ENCODE measurements around the gene SRC. TPM values are rescaled to one million over a fixed set of nuclear protein-coding genes. Genes with fewer than 3 reads are reported as not detected.

SRC gene
- total and polyA plus RNA-seq, 2 experiments from 2014 or later: 8.0 to 25.9 TPM

DNA sequence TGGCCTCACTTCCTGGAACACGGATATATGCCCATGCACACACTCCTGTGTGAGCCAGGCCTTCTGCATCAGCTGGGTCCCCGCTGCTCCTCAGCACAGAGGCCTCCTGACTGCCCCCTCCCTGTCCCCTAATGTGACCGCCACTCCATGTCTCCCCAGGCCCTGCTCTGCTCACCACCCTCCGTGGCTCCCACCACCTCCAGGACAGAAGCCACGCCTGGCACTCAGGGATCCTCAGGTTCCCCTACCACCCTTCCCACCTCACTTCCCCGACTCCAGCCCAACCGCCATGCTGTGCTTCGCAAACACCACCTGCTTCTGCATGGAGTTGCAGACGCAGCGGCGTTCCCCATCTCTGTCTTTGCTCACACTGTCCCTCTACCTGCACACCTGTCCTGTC, 4.3 kb upstream of the SRC start:
- Histone ChIP-seq H3K9me2 (ENCODE audit: insufficient read depth) (no peaks in the 10 kb centered on the region), H3F3A (replicated peaks; ENCODE audit: low read depth) (no peaks in the 10 kb centered on the region), H3K4me1 (ENCODE audit: insufficient read depth) (no peaks in the 10 kb centered on the region), H3K4me3 (no peak overlapping the region), H4K20me1 (replicated peaks; ENCODE audit: insufficient read depth) (no peaks in the 10 kb centered on the region), H3K36me3 (ENCODE audit: insufficient read depth) (no peaks in the 10 kb centered on the region), H3K27me3 (ENCODE audit: insufficient read depth) (no peaks in the 10 kb centered on the region), H3K4me2 (no peak overlapping the region), H2AFZ (no peak overlapping the region), H3K79me2 (replicated peaks; ENCODE audit: insufficient read depth) (peaks cover under 1% of the 10 kb centered on the region), H3K27ac (ENCODE audit: low read depth) (no peak overlapping the region)
- no peaks in the 10 kb centered on the region; the same call in 2 of the 3 replicates for H3K9me3 Mint-ChIP-seq
- TF ChIP-seq JUNB (IDR thresholded peaks at IDR 0.05; ENCODE audit: unreplicated experiment): no peak
- TF ChIP-seq ZNF114 (CRISPR knock-in tag; IDR thresholded peaks at IDR 0.05): no peak
- TF ChIP-seq STAT1 (IDR thresholded peaks at IDR 0.05; ENCODE audit: unreplicated experiment): no peak
- TF ChIP-seq EZH2 (IDR thresholded peaks at IDR 0.05; ENCODE audit: low read depth, unreplicated experiment): no peak
- TF ChIP-seq CREB1 (CRISPR knock-in tag; IDR thresholded peaks at IDR 0.05; ENCODE audit: low read depth): no peak
- no peak for TF ChIP-seq ETS1 (IDR thresholded peaks at IDR 0.05)
- no peak for TF ChIP-seq NANOG (IDR thresholded peaks at IDR 0.05; ENCODE audit: borderline replicate concordance)
- TF ChIP-seq, protein P1, sequence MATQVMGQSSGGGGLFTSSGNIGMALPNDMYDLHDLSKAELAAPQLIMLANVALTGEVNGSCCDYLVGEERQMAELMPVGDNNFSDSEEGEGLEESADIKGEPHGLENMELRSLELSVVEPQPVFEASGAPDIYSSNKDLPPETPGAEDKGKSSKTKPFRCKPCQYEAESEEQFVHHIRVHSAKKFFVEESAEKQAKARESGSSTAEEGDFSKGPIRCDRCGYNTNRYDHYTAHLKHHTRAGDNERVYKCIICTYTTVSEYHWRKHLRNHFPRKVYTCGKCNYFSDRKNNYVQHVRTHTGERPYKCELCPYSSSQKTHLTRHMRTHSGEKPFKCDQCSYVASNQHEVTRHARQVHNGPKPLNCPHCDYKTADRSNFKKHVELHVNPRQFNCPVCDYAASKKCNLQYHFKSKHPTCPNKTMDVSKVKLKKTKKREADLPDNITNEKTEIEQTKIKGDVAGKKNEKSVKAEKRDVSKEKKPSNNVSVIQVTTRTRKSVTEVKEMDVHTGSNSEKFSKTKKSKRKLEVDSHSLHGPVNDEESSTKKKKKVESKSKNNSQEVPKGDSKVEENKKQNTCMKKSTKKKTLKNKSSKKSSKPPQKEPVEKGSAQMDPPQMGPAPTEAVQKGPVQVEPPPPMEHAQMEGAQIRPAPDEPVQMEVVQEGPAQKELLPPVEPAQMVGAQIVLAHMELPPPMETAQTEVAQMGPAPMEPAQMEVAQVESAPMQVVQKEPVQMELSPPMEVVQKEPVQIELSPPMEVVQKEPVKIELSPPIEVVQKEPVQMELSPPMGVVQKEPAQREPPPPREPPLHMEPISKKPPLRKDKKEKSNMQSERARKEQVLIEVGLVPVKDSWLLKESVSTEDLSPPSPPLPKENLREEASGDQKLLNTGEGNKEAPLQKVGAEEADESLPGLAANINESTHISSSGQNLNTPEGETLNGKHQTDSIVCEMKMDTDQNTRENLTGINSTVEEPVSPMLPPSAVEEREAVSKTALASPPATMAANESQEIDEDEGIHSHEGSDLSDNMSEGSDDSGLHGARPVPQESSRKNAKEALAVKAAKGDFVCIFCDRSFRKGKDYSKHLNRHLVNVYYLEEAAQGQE (IDR thresholded peaks at IDR 0.05; ENCODE audit: unreplicated experiment): no peak
- no peak for TF ChIP-seq ZNF331 (CRISPR knock-in tag; IDR thresholded peaks at IDR 0.05; ENCODE audit: low read depth)
- no peak for TF ChIP-seq EZH2phosphoT487 (IDR thresholded peaks at IDR 0.05; ENCODE audit: unreplicated experiment)
- TF ChIP-seq POLR2AphosphoS5 (IDR thresholded peaks at IDR 0.05; ENCODE audit: low read depth): no peak
- TF ChIP-seq CTCF (conservative IDR thresholded peaks at IDR 0.05; ENCODE audit: low read depth in 2 of 2): no peak
- TF ChIP-seq, protein P2, sequence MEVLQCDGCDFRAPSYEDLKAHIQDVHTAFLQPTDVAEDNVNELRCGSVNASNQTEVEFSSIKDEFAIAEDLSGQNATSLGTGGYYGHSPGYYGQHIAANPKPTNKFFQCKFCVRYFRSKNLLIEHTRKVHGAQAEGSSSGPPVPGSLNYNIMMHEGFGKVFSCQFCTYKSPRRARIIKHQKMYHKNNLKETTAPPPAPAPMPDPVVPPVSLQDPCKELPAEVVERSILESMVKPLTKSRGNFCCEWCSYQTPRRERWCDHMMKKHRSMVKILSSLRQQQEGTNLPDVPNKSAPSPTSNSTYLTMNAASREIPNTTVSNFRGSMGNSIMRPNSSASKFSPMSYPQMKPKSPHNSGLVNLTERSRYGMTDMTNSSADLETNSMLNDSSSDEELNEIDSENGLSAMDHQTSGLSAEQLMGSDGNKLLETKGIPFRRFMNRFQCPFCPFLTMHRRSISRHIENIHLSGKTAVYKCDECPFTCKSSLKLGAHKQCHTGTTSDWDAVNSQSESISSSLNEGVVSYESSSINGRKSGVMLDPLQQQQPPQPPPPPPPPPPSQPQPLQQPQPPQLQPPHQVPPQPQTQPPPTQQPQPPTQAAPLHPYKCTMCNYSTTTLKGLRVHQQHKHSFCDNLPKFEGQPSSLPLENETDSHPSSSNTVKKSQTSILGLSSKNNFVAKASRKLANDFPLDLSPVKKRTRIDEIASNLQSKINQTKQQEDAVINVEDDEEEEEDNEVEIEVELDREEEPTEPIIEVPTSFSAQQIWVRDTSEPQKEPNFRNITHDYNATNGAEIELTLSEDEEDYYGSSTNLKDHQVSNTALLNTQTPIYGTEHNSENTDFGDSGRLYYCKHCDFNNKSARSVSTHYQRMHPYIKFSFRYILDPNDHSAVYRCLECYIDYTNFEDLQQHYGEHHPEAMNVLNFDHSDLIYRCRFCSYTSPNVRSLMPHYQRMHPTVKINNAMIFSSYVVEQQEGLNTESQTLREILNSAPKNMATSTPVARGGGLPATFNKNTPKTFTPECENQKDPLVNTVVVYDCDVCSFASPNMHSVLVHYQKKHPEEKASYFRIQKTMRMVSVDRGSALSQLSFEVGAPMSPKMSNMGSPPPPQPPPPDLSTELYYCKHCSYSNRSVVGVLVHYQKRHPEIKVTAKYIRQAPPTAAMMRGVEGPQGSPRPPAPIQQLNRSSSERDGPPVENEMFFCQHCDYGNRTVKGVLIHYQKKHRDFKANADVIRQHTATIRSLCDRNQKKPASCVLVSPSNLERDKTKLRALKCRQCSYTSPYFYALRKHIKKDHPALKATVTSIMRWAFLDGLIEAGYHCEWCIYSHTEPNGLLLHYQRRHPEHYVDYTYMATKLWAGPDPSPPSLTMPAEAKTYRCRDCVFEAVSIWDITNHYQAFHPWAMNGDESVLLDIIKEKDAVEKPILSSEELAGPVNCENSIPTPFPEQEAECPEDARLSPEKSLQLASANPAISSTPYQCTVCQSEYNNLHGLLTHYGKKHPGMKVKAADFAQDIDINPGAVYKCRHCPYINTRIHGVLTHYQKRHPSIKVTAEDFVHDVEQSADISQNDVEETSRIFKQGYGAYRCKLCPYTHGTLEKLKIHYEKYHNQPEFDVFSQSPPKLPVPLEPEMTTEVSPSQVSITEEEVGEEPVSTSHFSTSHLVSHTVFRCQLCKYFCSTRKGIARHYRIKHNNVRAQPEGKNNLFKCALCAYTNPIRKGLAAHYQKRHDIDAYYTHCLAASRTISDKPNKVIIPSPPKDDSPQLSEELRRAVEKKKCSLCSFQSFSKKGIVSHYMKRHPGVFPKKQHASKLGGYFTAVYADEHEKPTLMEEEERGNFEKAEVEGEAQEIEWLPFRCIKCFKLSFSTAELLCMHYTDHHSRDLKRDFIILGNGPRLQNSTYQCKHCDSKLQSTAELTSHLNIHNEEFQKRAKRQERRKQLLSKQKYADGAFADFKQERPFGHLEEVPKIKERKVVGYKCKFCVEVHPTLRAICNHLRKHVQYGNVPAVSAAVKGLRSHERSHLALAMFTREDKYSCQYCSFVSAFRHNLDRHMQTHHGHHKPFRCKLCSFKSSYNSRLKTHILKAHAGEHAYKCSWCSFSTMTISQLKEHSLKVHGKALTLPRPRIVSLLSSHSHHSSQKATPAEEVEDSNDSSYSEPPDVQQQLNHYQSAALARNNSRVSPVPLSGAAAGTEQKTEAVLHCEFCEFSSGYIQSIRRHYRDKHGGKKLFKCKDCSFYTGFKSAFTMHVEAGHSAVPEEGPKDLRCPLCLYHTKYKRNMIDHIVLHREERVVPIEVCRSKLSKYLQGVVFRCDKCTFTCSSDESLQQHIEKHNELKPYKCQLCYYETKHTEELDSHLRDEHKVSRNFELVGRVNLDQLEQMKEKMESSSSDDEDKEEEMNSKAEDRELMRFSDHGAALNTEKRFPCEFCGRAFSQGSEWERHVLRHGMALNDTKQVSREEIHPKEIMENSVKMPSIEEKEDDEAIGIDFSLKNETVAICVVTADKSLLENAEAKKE (CRISPR knock-in tag; IDR thresholded peaks at IDR 0.05): no peak
- H3K27me3 Mint-ChIP-seq (ENCODE audit: insufficient read depth, low read depth, poor library complexity): peaks cover 19% of the 10 kb centered on the region
- ATAC-seq: no peak
- DNase-seq (ENCODE audit: low spot score): no peak
- H3K27ac Mint-ChIP-seq: no peak overlapping the region
- H3K4me1 Mint-ChIP-seq: peaks cover 26% of the 10 kb centered on the region
- H3K4me3 Mint-ChIP-seq: no peak overlapping the region
- H3K36me3 Mint-ChIP-seq (ENCODE audit: low read depth): no peaks in the 10 kb centered on the region
